Caco-2 (cell line): ENCODE data around the gene DDX31. TPM values are rescaled to one million over a fixed set of nuclear protein-coding genes. Genes with fewer than 3 reads are reported as not detected.

ENCODE experiments used
- BruUV-seq: library from RNA; stranded (reverse); fragments of 400-500 nt; replicated peaks from 2 replicates; lab custom pipeline; 2021; lab: Mats Ljungman, UMichigan
- CTCF ChIA-PET: fragments of 300-600 bp; sonication (Branson Sonifier 250); formaldehyde crosslinking; loops from one replicate; lab custom pipeline; 2022; ENCODE audit warnings: antibody characterized with exemption; lab: Charles Lee
- POLR2A ChIA-PET: fragments of 300-600 bp; sonication (Branson Sonifier 250); formaldehyde crosslinking; loops from one replicate; lab custom pipeline; 2022; ENCODE audit warnings: antibody characterized with exemption; lab: Charles Lee
- DNase-seq, 2 experiments: peaks; one replicate each; pipeline versions ENCODE4 v3.0.0 to v3.0.0-alpha.2; 2020 to 2022
- H3K27me3 ChIP-seq: replicated peaks from 2 replicates; pipeline ENCODE4 v1.6.0; 2011; ENCODE audit warnings: low read length; ENCODE audit not compliant: control insufficient read depth, insufficient read depth
- H3K36me3 ChIP-seq: 2 replicates; pipeline ENCODE4 v1.5.1; 2011; ENCODE audit warnings: low read length; ENCODE audit not compliant: control insufficient read depth, insufficient read depth
- H3K4me1 ChIP-seq: fragments of 250-450 bp; sonication (Bioruptor Pico); 2 replicates; pipeline ENCODE4 v1.5.1; 2020; ENCODE audit warnings: mild to moderate bottlenecking
- H3K4me3 ChIP-seq: 2 replicates; pipeline ENCODE4 v1.5.1; 2011; ENCODE audit warnings: low read depth, mild to moderate bottlenecking, control low read depth, low read length
- H3K9me3 ChIP-seq: fragments of 250-450 bp; sonication (Bioruptor Pico); 2 replicates; pipeline ENCODE4 v1.5.1; 2020; ENCODE audit warnings: mild to moderate bottlenecking, moderate library complexity
- H3K27ac Mint-ChIP-seq: one replicate; pipeline ENCODE4 v1.8.0; 2022; ENCODE audit warnings: mixed read lengths; ENCODE audit not compliant: unreplicated experiment
- H3K27me3 Mint-ChIP-seq: one replicate; pipeline ENCODE4 v1.8.0; 2022; ENCODE audit warnings: mixed read lengths; ENCODE audit not compliant: insufficient read depth, unreplicated experiment
- H3K36me3 Mint-ChIP-seq: one replicate; pipeline ENCODE4 v1.8.0; 2022; ENCODE audit warnings: mild to moderate bottlenecking, mixed read lengths; ENCODE audit not compliant: insufficient read depth, unreplicated experiment
- H3K4me1 Mint-ChIP-seq: one replicate; pipeline ENCODE4 v1.8.0; 2022; ENCODE audit warnings: low read depth, mixed read lengths; ENCODE audit not compliant: unreplicated experiment
- H3K4me3 Mint-ChIP-seq: one replicate; pipeline ENCODE4 v1.8.0; 2022; ENCODE audit warnings: mild to moderate bottlenecking, moderate library complexity, mixed read lengths; ENCODE audit not compliant: unreplicated experiment
- H3K9me3 Mint-ChIP-seq: one replicate; pipeline ENCODE4 v1.8.0; 2022; ENCODE audit warnings: mixed read lengths; ENCODE audit not compliant: unreplicated experiment
- intact Hi-C: fragments of 100-400 bp; cut with micrococcal nuclease; formaldehyde crosslinking; loops from one replicate; pipeline ENCODE4 v1.10.0; 2022; ENCODE audit not compliant: unreplicated experiment
- total RNA-seq: library from RNA; stranded (reverse); gene quantifications from 2 replicates; pipeline ENCODE4 v1.2.3, GENCODE V29; 2022
- TF ChIP-seq, protein P1 (sequence below), 2 experiments: fragments of 200-600 bp in 1 of 2; IDR thresholded peaks; 1 replicate in 1 of 2; 2 replicates in 1 of 2; pipeline versions ENCODE4 v1.5.1 to v1.8.0; 2011 to 2022; ENCODE audit warnings: antibody characterized with exemption in 1 of 2, control low read depth in 1 of 2, inconsistent platforms in 1 of 2, low read depth in 1 of 2, low read length in 1 of 2, mild to moderate bottlenecking in 1 of 2, moderate library complexity in 1 of 2; ENCODE audit not compliant: insufficient read depth in 1 of 2, severe bottlenecking in 1 of 2, unreplicated experiment in 1 of 2

Gene DDX31
- total RNA-seq, 1 experiment from 2014 or later: 23.1 TPM

DNA sequence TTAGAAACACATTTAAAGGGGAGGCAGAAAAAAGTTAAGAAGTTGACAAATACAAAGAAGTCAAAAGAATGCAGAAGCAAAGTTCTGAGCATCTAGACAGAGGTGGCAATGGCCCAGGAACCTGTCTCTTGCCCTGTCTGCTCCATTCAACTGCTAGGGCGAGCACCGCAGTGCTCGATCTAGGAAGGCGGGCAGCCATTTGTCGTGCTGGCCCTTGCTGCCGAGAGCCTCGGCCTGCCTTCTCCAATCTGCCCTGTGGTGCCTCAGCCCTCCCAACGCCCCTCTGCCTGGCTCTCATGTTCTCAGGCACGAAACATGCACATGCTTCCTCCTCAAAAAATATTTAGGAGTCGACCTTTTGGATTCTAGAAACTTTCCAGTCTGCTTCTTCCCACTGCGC, 42.2 kb downstream of the DDX31 start:
- H3K9me3 Mint-ChIP-seq: no peaks in the 10 kb centered on the region
- ChIA-PET CTCF (no interaction called here), POLR2A (no interaction called here)
- no peaks in the 10 kb centered on the region for H3K4me1 ChIP-seq
- no peaks in the 10 kb centered on the region for H3K27me3 ChIP-seq
- no peak overlapping the region for H3K4me3 ChIP-seq
- H3K4me1 Mint-ChIP-seq: no peaks in the 10 kb centered on the region
- TF ChIP-seq, protein P1, sequence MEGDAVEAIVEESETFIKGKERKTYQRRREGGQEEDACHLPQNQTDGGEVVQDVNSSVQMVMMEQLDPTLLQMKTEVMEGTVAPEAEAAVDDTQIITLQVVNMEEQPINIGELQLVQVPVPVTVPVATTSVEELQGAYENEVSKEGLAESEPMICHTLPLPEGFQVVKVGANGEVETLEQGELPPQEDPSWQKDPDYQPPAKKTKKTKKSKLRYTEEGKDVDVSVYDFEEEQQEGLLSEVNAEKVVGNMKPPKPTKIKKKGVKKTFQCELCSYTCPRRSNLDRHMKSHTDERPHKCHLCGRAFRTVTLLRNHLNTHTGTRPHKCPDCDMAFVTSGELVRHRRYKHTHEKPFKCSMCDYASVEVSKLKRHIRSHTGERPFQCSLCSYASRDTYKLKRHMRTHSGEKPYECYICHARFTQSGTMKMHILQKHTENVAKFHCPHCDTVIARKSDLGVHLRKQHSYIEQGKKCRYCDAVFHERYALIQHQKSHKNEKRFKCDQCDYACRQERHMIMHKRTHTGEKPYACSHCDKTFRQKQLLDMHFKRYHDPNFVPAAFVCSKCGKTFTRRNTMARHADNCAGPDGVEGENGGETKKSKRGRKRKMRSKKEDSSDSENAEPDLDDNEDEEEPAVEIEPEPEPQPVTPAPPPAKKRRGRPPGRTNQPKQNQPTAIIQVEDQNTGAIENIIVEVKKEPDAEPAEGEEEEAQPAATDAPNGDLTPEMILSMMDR (IDR thresholded peaks at IDR 0.05; ENCODE audit: insufficient read depth in 1 of 2, low read depth in 1 of 2, low read length in 1 of 2, severe bottlenecking in 1 of 2, unreplicated experiment in 1 of 2): no peak
- no peaks in the 10 kb centered on the region for H3K9me3 ChIP-seq
- H3K4me3 Mint-ChIP-seq: no peak overlapping the region
- peaks cover 54% of the 10 kb centered on the region for H3K36me3 Mint-ChIP-seq
- no peaks in the 10 kb centered on the region for H3K27me3 Mint-ChIP-seq
- no peak for DNase-seq
- intact Hi-C loops: no loop called here
- peaks cover 1% of the 10 kb centered on the region; the same call in 1 of the 2 replicates for H3K36me3 ChIP-seq
- BruUV-seq: no TSS peak
- no peak overlapping the region for H3K27ac Mint-ChIP-seq

DNA sequence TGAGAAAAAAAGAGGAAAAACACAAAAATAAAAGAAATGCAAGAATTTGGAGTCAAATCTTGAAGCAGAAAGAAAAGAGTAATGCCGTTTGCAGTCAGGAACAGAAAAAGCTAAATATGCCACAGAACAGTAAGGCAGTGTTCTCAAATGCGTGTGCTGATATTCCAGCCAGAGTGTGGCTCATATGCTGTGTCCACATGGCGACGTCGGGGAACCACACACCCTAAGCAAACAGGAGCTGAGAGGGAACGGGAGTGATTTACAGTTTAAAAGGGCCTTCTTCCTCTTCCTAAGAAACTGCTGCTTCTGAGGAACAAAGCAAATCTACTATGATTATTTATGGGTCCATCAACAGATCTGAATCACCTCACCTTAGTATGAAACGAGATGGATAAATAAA, 42.7 kb downstream of the DDX31 start:
- Mint-ChIP-seq H3K9me3 (no peaks in the 10 kb centered on the region), H3K36me3 (peaks cover 51% of the 10 kb centered on the region), H3K27ac (no peak overlapping the region), H3K27me3 (no peaks in the 10 kb centered on the region), H3K4me3 (no peak overlapping the region), H3K4me1 (no peaks in the 10 kb centered on the region)
- ChIA-PET POLR2A (no interaction called here), CTCF (no interaction called here)
- Histone ChIP-seq H3K4me3 (no peak overlapping the region), H3K27me3 (no peaks in the 10 kb centered on the region), H3K9me3 (no peaks in the 10 kb centered on the region), H3K36me3 (peaks cover 1% of the 10 kb centered on the region; the same call in 1 of the 2 replicates), H3K4me1 (no peaks in the 10 kb centered on the region)
- BruUV-seq: no TSS peak
- intact Hi-C loops: no loop called here
- TF ChIP-seq, protein P1 (IDR thresholded peaks at IDR 0.05; ENCODE audit: insufficient read depth in 1 of 2, low read depth in 1 of 2, low read length in 1 of 2, severe bottlenecking in 1 of 2, unreplicated experiment in 1 of 2): no peak
- no peak for DNase-seq

DNA sequence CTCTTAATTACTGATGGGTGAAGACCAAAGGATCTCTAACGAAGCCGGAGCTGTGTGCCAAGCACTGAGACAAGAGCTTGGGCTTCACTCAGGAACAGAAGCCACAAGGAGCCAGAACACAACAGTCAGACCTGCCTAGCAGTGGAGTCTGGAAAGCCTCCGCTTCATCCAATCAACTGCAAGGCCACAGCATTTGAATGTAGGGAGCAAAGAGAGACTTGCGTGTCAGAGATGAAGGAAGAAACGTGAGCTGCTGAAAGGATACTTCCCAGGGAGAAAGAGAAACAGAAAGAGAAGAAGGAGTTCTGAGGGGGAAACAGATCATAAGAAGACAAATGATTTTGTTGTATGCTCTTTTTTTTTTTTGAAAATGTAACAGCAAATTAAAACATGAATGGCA, 43.5 kb downstream of the DDX31 start:
- Histone ChIP-seq H3K27me3 (no peaks in the 10 kb centered on the region), H3K9me3 (no peaks in the 10 kb centered on the region), H3K36me3 (peaks cover 1% of the 10 kb centered on the region; the same call in 1 of the 2 replicates), H3K4me1 (no peaks in the 10 kb centered on the region), H3K4me3 (no peak overlapping the region)
- DNase-seq: no peak
- TF ChIP-seq, protein P1 (IDR thresholded peaks at IDR 0.05; ENCODE audit: insufficient read depth in 1 of 2, low read depth in 1 of 2, low read length in 1 of 2, severe bottlenecking in 1 of 2, unreplicated experiment in 1 of 2): no peak
- Mint-ChIP-seq H3K27me3 (no peaks in the 10 kb centered on the region), H3K9me3 (no peaks in the 10 kb centered on the region), H3K4me1 (no peaks in the 10 kb centered on the region), H3K36me3 (peaks cover 48% of the 10 kb centered on the region), H3K27ac (no peak overlapping the region), H3K4me3 (no peak overlapping the region)
- ChIA-PET CTCF (no interaction called here), POLR2A (no interaction called here)
- no TSS peak for BruUV-seq
- intact Hi-C loops: no loop called here
